Right cardiac atrium (tissue), 5 donors: ENCODE measurements around the gene ZFAND3. TPM values are rescaled to one million over a fixed set of nuclear protein-coding genes. Genes with fewer than 3 reads are reported as not detected.

Experiments used
- ATAC-seq, 2 donors: fragments of 200-7000 bp; cut with Tn5 transposase; one replicate each; pipeline versions ENCODE4 v1.8.0 to v1.9.1; 2020; ENCODE audit warnings: moderate library complexity in 2 of 2, mild to moderate bottlenecking in 1 of 2
- DNase-seq, 3 donors: peaks; one replicate each; pipeline ENCODE4 v3.0.0-alpha.2; 2020
- H3K27ac ChIP-seq: one replicate; pipeline ENCODE4 v1.5.1; 2013; ENCODE audit warnings: mild to moderate bottlenecking, low read length, control low read depth, moderate library complexity
- H3K27me3 ChIP-seq: one replicate; pipeline ENCODE4 v1.6.1; 2013; ENCODE audit not compliant: control insufficient read depth, insufficient read depth
- H3K4me1 ChIP-seq: one replicate; pipeline ENCODE4 v1.6.1; 2013; ENCODE audit warnings: low read length; ENCODE audit not compliant: control insufficient read depth, insufficient read depth
- H3K4me3 ChIP-seq: one replicate; pipeline ENCODE4 v1.5.1; 2013; ENCODE audit warnings: low read length, control low read depth
- H3K9me3 ChIP-seq: one replicate; pipeline ENCODE4 v1.6.1; 2013; ENCODE audit warnings: low read length; ENCODE audit not compliant: control insufficient read depth
- WGBS: extraction: QIAGEN DNeasy Blood & Tissue Kit; methylation state at CpG from one replicate; pipeline ENCODE4 v1.1.7; 2013; 5-methylcytosine and 5-hydroxymethylcytosine counted together
- intact Hi-C, 4 donors: fragments of 100-400 bp; cut with DNase I; formaldehyde crosslinking; loops; one replicate each; pipeline versions ENCODE4 v1.11.0 to v1.14.0; 2022 to 2023
- polyA plus RNA-seq: library from polyadenylated mRNA; stranded (reverse); fragments of 200-250 nt; gene quantifications from one replicate; pipeline ENCODE4 v1.2.3, GENCODE V29; 2013
- total RNA-seq, 4 donors: library from RNA; stranded (reverse); fragmentation: NEBNext Ultra II Directional; extraction: Animal tissue kit (Norgen Biotek cat#: 25700); gene quantifications; one replicate each; pipeline ENCODE4 v1.2.1, GENCODE V29; 2021
- donor health status: healthy with polysubstance abuse.
- donor health status: DM: no; HTN: yes; CAD: no.
- donor health status: DM: no; HTN: no; CAD: no.
- donor health status: DM: no; HTN: yes; CAD: no; lungs with severe emphysema.
- donor health status: DM: yes; HTN: yes; CAD: no.

The ZFAND3 gene
- total and polyA plus RNA-seq, 5 donors, result 50.1 to 91.4 (median 79.1) TPM

- no peak overlapping the region for H3K4me3 ChIP-seq
- no peaks in the 10 kb centered on the region for H3K27me3 ChIP-seq
- H3K27ac ChIP-seq, result no peak overlapping the region
- peaks cover 9% of the 10 kb centered on the region for H3K4me1 ChIP-seq
- ATAC-seq (peak; percentile 36 to 50), DNase-seq (peak in 1 of 3 donors; percentile 43)
- intact Hi-C loops, result no loop called here
- WGBS, result 84% methylated on average over 9 of the region's 9 CpGs
- H3K9me3 ChIP-seq, result no peaks in the 10 kb centered on the region
Measured at GRCh38 chr6:37850728-37851285, 31.3 kb downstream of the ZFAND3 start.

- Histone ChIP-seq H3K27me3 (no peaks in the 10 kb centered on the region), H3K4me3 (no peak overlapping the region), H3K27ac (no peak overlapping the region), H3K9me3 (no peaks in the 10 kb centered on the region), H3K4me1 (peaks cover 9% of the 10 kb centered on the region)
- WGBS, result 86% methylated on average over 1 of the region's 1 CpG
- DNase-seq (no peak), ATAC-seq (no peak)
- intact Hi-C loops, result no loop called here
Measured at GRCh38 chr6:37851997-37852524, 32.5 kb downstream of the ZFAND3 start.

GRCh38 chr6:37856285-37856684 is 36.8 kb downstream of the ZFAND3 start:
- 94% methylated on average over 2 of the region's 2 CpGs for WGBS
- Histone ChIP-seq H3K9me3 (no peaks in the 10 kb centered on the region), H3K27me3 (no peaks in the 10 kb centered on the region), H3K4me1 (peaks cover 3% of the 10 kb centered on the region), H3K27ac (no peak overlapping the region), H3K4me3 (no peak overlapping the region)
- no peak for DNase-seq
- intact Hi-C loops, result no loop called here
- no peak for ATAC-seq

- no peak for DNase-seq
- Histone ChIP-seq H3K27ac (no peak overlapping the region), H3K9me3 (no peaks in the 10 kb centered on the region), H3K27me3 (no peaks in the 10 kb centered on the region), H3K4me3 (no peak overlapping the region), H3K4me1 (no peaks in the 10 kb centered on the region)
- ATAC-seq, result no peak
- intact Hi-C loops, result no loop called here
- WGBS, result 93% methylated on average over 3 of the region's 3 CpGs
Measured at GRCh38 chr6:37858363-37858762, 38.8 kb downstream of the ZFAND3 start.

- Histone ChIP-seq H3K9me3 (no peaks in the 10 kb centered on the region), H3K4me1 (no peaks in the 10 kb centered on the region), H3K27me3 (no peaks in the 10 kb centered on the region), H3K4me3 (no peak overlapping the region), H3K27ac (no peak overlapping the region)
- DNase-seq (no peak), ATAC-seq (no peak)
- intact Hi-C loops, result no loop called here
- 79% methylated on average over 1 of the region's 1 CpG for WGBS
Measured at GRCh38 chr6:37860226-37860839, 40.8 kb downstream of the ZFAND3 start.

GRCh38 chr6:37861452-37861851 is 41.9 kb downstream of the ZFAND3 start:
- Histone ChIP-seq H3K9me3 (no peaks in the 10 kb centered on the region), H3K27ac (no peak overlapping the region), H3K4me1 (peaks cover 6% of the 10 kb centered on the region), H3K27me3 (no peaks in the 10 kb centered on the region), H3K4me3 (no peak overlapping the region)
- 69% methylated on average over 2 of the region's 2 CpGs for WGBS
- ATAC-seq, result no peak
- no peak for DNase-seq
- intact Hi-C loops, result no loop called here

GRCh38 chr6:37862430-37862829 is 42.9 kb downstream of the ZFAND3 start:
- intact Hi-C loops, result no loop called here
- Histone ChIP-seq H3K4me3 (no peak overlapping the region), H3K4me1 (peaks cover 6% of the 10 kb centered on the region), H3K27ac (no peak overlapping the region), H3K9me3 (no peaks in the 10 kb centered on the region), H3K27me3 (no peaks in the 10 kb centered on the region)
- 80% methylated on average over 4 of the region's 4 CpGs for WGBS
- no peak for DNase-seq
- no peak for ATAC-seq

GRCh38 chr6:37862992-37863391 is 43.5 kb downstream of the ZFAND3 start:
- 87% methylated on average over 2 of the region's 2 CpGs for WGBS
- peaks cover 6% of the 10 kb centered on the region for H3K4me1 ChIP-seq
- DNase-seq (no peak), ATAC-seq (no peak)
- intact Hi-C loops, result no loop called here
- H3K9me3 ChIP-seq, result no peaks in the 10 kb centered on the region
- H3K27ac ChIP-seq, result no peak overlapping the region
- no peak overlapping the region for H3K4me3 ChIP-seq
- H3K27me3 ChIP-seq, result no peaks in the 10 kb centered on the region

GRCh38 chr6:37864250-37864649 is 44.7 kb downstream of the ZFAND3 start:
- H3K4me3 ChIP-seq, result no peak overlapping the region
- no peak for ATAC-seq
- H3K4me1 ChIP-seq, result peaks cover 9% of the 10 kb centered on the region
- DNase-seq, result no peak
- H3K9me3 ChIP-seq, result no peaks in the 10 kb centered on the region
- no peak overlapping the region for H3K27ac ChIP-seq
- intact Hi-C loops, result no loop called here
- H3K27me3 ChIP-seq, result no peaks in the 10 kb centered on the region

- Histone ChIP-seq H3K4me1 (peaks cover 9% of the 10 kb centered on the region), H3K9me3 (no peaks in the 10 kb centered on the region), H3K27ac (no peak overlapping the region), H3K27me3 (no peaks in the 10 kb centered on the region), H3K4me3 (no peak overlapping the region)
- 89% methylated on average over 5 of the region's 5 CpGs for WGBS
- intact Hi-C loops, result no loop called here
- no peak for ATAC-seq
- no peak for DNase-seq
Measured at GRCh38 chr6:37865504-37865903, 46.0 kb downstream of the ZFAND3 start.

- DNase-seq (no peak), ATAC-seq (peak in 1 of 2 donors; percentile 20)
- H3K27me3 ChIP-seq, result no peaks in the 10 kb centered on the region
- H3K9me3 ChIP-seq, result no peaks in the 10 kb centered on the region
- intact Hi-C loops, result no loop called here
- 86% methylated on average over 6 of the region's 6 CpGs for WGBS
- H3K4me1 ChIP-seq, result peaks cover 11% of the 10 kb centered on the region
- H3K27ac ChIP-seq, result no peak overlapping the region
- H3K4me3 ChIP-seq, result no peak overlapping the region
Measured at GRCh38 chr6:37866590-37867507, 47.3 kb downstream of the ZFAND3 start.
